H9 (cell line): Measurements from ENCODE around the gene VPS45. TPM values are rescaled to one million over a fixed set of nuclear protein-coding genes. Genes with fewer than 3 reads are reported as not detected.

Experiments
- DNase-seq: peaks from one replicate; pipeline ENCODE4 v3.0.0-alpha.2; 2017
- H2AFZ ChIP-seq: one replicate; pipeline ENCODE4 v1.6.1; 2013; ENCODE audit warnings: mild to moderate bottlenecking, low read length, control low read depth, moderate library complexity
- H2AK5ac ChIP-seq: 2 replicates; pipeline ENCODE4 v1.6.1; 2013; ENCODE audit warnings: low read length, control low read depth, mixed read lengths; ENCODE audit not compliant: insufficient read length
- H2BK120ac ChIP-seq: one replicate; pipeline ENCODE4 v1.6.1; 2013; ENCODE audit warnings: low read depth, mild to moderate bottlenecking, low read length, control low read depth, inconsistent platforms; ENCODE audit not compliant: poor library complexity, severe bottlenecking
- H2BK12ac ChIP-seq: 2 replicates; pipeline ENCODE4 v1.6.1; 2013; ENCODE audit warnings: low read length, control low read depth, mixed read lengths, low read depth; ENCODE audit not compliant: insufficient read length
- H2BK15ac ChIP-seq: 2 replicates; pipeline ENCODE4 v1.6.1; 2013; ENCODE audit warnings: low read depth, low read length, control low read depth
- H2BK20ac ChIP-seq: one replicate; pipeline ENCODE4 v1.6.1; 2013; ENCODE audit warnings: low read depth, mild to moderate bottlenecking, low read length, control low read depth, inconsistent platforms; ENCODE audit not compliant: poor library complexity, severe bottlenecking
- H2BK5ac ChIP-seq: 2 replicates; pipeline ENCODE4 v1.6.1; 2013; ENCODE audit warnings: low read length, control low read depth, mixed read lengths; ENCODE audit not compliant: insufficient read length
- H3K14ac ChIP-seq: 2 replicates; pipeline ENCODE4 v1.6.1; 2013; ENCODE audit warnings: low read length, control low read depth; ENCODE audit not compliant: insufficient read depth
- H3K18ac ChIP-seq: 2 replicates; pipeline ENCODE4 v1.6.1; 2013; ENCODE audit warnings: low read depth, mild to moderate bottlenecking, mixed read lengths, low read length, control low read depth; ENCODE audit not compliant: insufficient read length
- H3K23ac ChIP-seq: 2 replicates; pipeline ENCODE4 v1.6.1; 2013; ENCODE audit warnings: low read length, control low read depth, mixed read lengths, low read depth; ENCODE audit not compliant: insufficient read length
- H3K23me2 ChIP-seq: 2 replicates; pipeline ENCODE4 v1.6.1; 2013; ENCODE audit warnings: low read depth, mild to moderate bottlenecking, mixed read lengths, low read length, control low read depth; ENCODE audit not compliant: insufficient read length, poor library complexity, severe bottlenecking
- H3K27ac ChIP-seq: 2 replicates; pipeline ENCODE4 v1.5.1; 2013; ENCODE audit warnings: low read length, control low read depth, mixed read lengths, low read depth; ENCODE audit not compliant: insufficient read length
- H3K27me3 ChIP-seq: 2 replicates; pipeline ENCODE4 v1.6.1; 2013; ENCODE audit warnings: low read length, control low read depth, inconsistent platforms; ENCODE audit not compliant: insufficient read depth
- H3K4ac ChIP-seq: 2 replicates; pipeline ENCODE4 v1.6.1; 2013; ENCODE audit warnings: low read depth, mild to moderate bottlenecking, control low read depth, inconsistent platforms, low read length, moderate library complexity
- H3K4me1 ChIP-seq: 2 replicates; pipeline ENCODE4 v1.6.1; 2013; ENCODE audit warnings: low read length, control low read depth, inconsistent platforms; ENCODE audit not compliant: insufficient read depth
- H3K4me2 ChIP-seq: 2 replicates; pipeline ENCODE4 v1.6.1; 2013; ENCODE audit warnings: low read length, control low read depth, mixed read lengths; ENCODE audit not compliant: insufficient read length, insufficient read depth
- H3K56ac ChIP-seq: 2 replicates; pipeline ENCODE4 v1.6.1; 2013; ENCODE audit warnings: low read depth, mild to moderate bottlenecking, mixed read lengths, low read length, control low read depth; ENCODE audit not compliant: insufficient read length
- H3K79me1 ChIP-seq: 2 replicates; pipeline ENCODE4 v1.6.1; 2013; ENCODE audit warnings: low read depth, mild to moderate bottlenecking, moderate library complexity, low read length, control low read depth, inconsistent platforms; ENCODE audit not compliant: insufficient read depth, poor library complexity, severe bottlenecking
- H3K79me2 ChIP-seq: 2 replicates; pipeline ENCODE4 v1.6.1; 2013; ENCODE audit warnings: low read length, control low read depth, inconsistent platforms; ENCODE audit not compliant: insufficient read depth
- H3K9ac ChIP-seq: 2 replicates; pipeline ENCODE4 v1.6.1; 2013; ENCODE audit warnings: low read length, control low read depth, mixed read lengths; ENCODE audit not compliant: insufficient read length; ENCODE audit errors: extremely low read depth
- H3K9me3 ChIP-seq: one replicate; pipeline ENCODE4 v1.6.1; 2013; ENCODE audit warnings: low read depth, low read length, inconsistent platforms; ENCODE audit not compliant: control insufficient read depth
- H3T11ph ChIP-seq: one replicate; pipeline ENCODE4 v1.6.1; 2013; ENCODE audit warnings: mild to moderate bottlenecking, low read length, control low read depth, inconsistent platforms
- H4K20me1 ChIP-seq: one replicate; pipeline ENCODE4 v1.6.1; 2013; ENCODE audit not compliant: control insufficient read depth, insufficient read length, insufficient read depth
- H4K5ac ChIP-seq: 2 replicates; pipeline ENCODE4 v1.6.1; 2013; ENCODE audit warnings: low read depth, mild to moderate bottlenecking, mixed read lengths, low read length, control low read depth; ENCODE audit not compliant: insufficient read length
- H4K8ac ChIP-seq: replicated peaks from 2 replicates; pipeline ENCODE4 v1.6.1; 2013; ENCODE audit warnings: low read length, control low read depth, mixed read lengths, low read depth; ENCODE audit not compliant: insufficient read length
- H4K91ac ChIP-seq: 2 replicates; pipeline ENCODE4 v1.6.1; 2013; ENCODE audit warnings: low read depth, mild to moderate bottlenecking, moderate library complexity, mixed read lengths, low read length, control low read depth; ENCODE audit not compliant: insufficient read length
- H3K27ac Mint-ChIP-seq, 3 experiments: 2 replicates in 2 of 3; 3 replicates in 1 of 3; pipeline ENCODE4 v1.8.0; 2020 to 2021; ENCODE audit warnings: mixed read lengths in 3 of 3, mild to moderate bottlenecking in 1 of 3, moderate library complexity in 1 of 3
- H3K27me3 Mint-ChIP-seq: 2 replicates; pipeline ENCODE4 v1.8.0; 2021; ENCODE audit warnings: low read depth, mild to moderate bottlenecking, moderate library complexity, mixed read lengths
- H3K36me3 Mint-ChIP-seq, 3 experiments: 2 replicates in 2 of 3; 3 replicates in 1 of 3; pipeline ENCODE4 v1.8.0; 2020 to 2021; ENCODE audit warnings: low read depth in 3 of 3, mixed read lengths in 3 of 3; ENCODE audit not compliant: insufficient read depth in 1 of 3
- H3K4me1 Mint-ChIP-seq, 2 experiments: 2 replicates each; pipeline ENCODE4 v1.8.0; 2020; ENCODE audit warnings: mixed read lengths in 2 of 2
- H3K4me3 Mint-ChIP-seq, 2 experiments: 2 replicates in 1 of 2; 3 replicates in 1 of 2; pipeline ENCODE4 v1.8.0; 2020 to 2021; ENCODE audit warnings: mild to moderate bottlenecking in 2 of 2, mixed read lengths in 2 of 2, moderate library complexity in 1 of 2
- H3K9me3 Mint-ChIP-seq, 2 experiments: 2 replicates in 1 of 2; 3 replicates in 1 of 2; pipeline ENCODE4 v1.8.0; 2020; ENCODE audit warnings: mild to moderate bottlenecking in 2 of 2, mixed read lengths in 2 of 2, moderate library complexity in 1 of 2
- CTCF ChIP-seq: fragments of 200-600 bp; sonication (generic); conservative IDR thresholded peaks from 3 replicates; pipeline ENCODE4 v1.8.0; 2021; ENCODE audit warnings: antibody characterized with exemption, mild to moderate bottlenecking
- total RNA-seq: library from RNA; stranded (reverse); gene quantifications from 2 replicates; pipeline ENCODE4 v1.2.1, GENCODE V29; 2021

VPS45 gene
- total RNA-seq, 1 experiment from 2014 or later = 31.8 TPM

DNA sequence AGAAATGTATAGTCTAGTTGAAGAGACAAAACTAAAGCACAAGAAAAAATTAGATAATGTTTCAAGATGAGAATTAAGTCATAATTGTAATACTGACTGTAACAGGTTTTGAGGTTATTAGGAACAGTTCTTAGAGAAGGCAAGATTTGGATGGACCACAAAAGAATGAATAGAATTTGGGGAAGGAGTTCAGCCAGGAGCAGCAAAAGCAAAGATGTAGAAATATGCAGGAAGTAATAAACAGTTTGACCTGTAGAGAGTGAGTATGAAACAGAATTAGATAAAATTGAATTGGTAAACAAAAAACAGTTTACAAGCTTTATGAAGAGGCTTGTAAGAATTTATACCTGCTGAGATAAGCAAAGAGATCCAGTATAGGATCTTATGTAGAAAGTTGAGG, 16.3 kb downstream of the VPS45 start:
- Histone ChIP-seq H3K56ac (no peak overlapping the region), H3K9ac (no peak overlapping the region), H2AFZ (no peak overlapping the region), H2AK5ac (no peak overlapping the region), H3K79me1 (no peaks in the 10 kb centered on the region), H4K91ac (no peak overlapping the region), H3K4ac (no peak overlapping the region), H2BK5ac (no peak overlapping the region), H3K27me3 (no peaks in the 10 kb centered on the region), H4K5ac (no peak overlapping the region), H3K4me2 (no peak overlapping the region), H3K9me3 (no peaks in the 10 kb centered on the region), H2BK20ac (no peak overlapping the region), H2BK15ac (no peak overlapping the region), H4K20me1 (no peaks in the 10 kb centered on the region), H3T11ph (no peak overlapping the region), H3K79me2 (no peaks in the 10 kb centered on the region), H3K18ac (no peak overlapping the region), H3K27ac (no peak overlapping the region), H2BK120ac (no peak overlapping the region), H3K14ac (no peak overlapping the region), H3K4me1 (no peaks in the 10 kb centered on the region), H2BK12ac (no peak overlapping the region), H4K8ac (no peak overlapping the region), H3K23me2 (no peaks in the 10 kb centered on the region), H3K23ac (no peak overlapping the region)
- Mint-ChIP-seq H3K9me3 (no peaks in the 10 kb centered on the region), H3K27me3 (no peaks in the 10 kb centered on the region), H3K4me3 (no peak overlapping the region), H3K36me3 (peaks cover 0 to 39% (median 37%) of the 10 kb centered on the region in 3 experiments; a peak in 6 of 7 replicates), H3K27ac (no peak overlapping the region; a peak in 1 of 7 replicates), H3K4me1 (no peaks in the 10 kb centered on the region)
- TF ChIP-seq CTCF = no peak
- no peak for DNase-seq
